HG03378 (cell line): ENCODE results near the gene DMAP1.

Experiments
- ATAC-seq: cut with Tn5 transposase; IDR thresholded peaks from one replicate; pipeline ENCODE4 v1.9.1; 2021; ENCODE audit warnings: mild to moderate bottlenecking, moderate library complexity; ENCODE audit not compliant: unreplicated experiment

Gene DMAP1

DNA sequence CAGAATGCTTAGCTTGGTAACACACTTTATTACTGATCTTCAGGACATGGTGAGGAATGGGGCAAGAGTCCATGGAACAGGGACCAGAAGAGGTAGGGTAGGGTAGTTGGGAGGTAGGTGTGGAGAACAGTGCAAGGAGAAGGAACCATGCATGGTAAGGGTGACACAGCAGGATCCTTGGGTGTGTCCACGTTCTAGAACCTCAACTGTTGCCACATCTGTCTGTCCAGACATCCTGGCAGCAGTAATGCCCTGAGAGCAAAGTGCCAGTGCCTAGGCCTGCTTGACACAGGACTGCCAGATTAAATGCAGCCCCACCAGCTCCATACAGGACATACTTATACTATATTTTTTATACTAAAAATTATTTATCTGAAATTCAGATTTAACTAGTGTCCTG is 13.9 kb downstream of the DMAP1 start:
- no peak for ATAC-seq

DNA sequence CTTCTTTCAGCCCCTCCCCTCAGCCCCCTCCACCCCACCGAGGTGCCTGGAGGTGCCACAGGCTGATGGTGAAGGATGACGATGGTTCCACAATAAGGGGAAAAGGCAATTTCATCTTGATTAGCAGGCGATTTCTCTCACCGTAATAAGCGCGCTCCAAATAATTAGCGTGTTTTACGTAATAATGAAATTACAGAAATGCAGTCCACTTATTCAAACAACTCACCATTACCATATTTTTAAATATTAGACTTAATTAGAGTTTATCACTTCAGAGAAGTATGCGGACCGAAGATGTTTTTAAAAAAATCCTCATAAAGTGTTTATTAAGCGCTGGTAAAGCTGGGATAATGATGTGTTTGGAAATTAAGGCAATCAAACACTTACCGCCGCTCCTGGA is 14.9 kb downstream of the DMAP1 start:
- ATAC-seq, result no peak

DNA sequence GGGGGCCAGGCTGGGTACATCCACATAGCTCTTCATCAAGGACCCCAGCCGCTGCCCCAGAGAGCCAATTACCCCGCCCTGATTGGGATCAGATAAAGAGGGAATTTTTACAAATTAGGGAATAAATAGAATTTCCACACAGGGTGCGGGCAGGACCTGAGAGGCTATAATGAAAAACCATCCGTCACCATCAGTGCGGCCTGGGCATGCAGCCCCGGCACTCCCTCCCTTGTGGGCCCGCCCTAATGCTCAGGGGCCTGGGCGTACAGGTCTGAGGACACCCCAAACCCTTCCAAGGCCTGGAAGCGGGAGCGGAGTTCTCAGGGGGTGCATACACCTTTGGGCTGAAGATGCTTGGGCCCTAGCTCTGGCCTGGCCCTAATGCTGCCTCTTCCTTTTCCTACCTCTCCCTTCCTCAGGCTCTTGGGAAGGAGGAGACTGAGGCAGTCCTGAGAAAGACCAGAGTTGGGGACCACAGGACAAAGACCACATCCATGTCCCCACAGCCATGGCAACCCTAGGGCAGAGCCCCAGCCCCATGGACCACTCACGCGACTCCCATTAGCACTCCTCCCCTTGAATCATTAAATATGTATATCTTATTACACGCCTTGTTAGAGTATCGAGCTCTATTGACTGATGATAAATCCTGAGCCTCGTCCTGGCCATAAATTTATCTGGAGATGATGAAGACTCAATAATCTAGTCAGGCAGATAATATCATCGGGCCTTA is 16.3 kb downstream of the DMAP1 start:
- ATAC-seq, result no peak

DNA sequence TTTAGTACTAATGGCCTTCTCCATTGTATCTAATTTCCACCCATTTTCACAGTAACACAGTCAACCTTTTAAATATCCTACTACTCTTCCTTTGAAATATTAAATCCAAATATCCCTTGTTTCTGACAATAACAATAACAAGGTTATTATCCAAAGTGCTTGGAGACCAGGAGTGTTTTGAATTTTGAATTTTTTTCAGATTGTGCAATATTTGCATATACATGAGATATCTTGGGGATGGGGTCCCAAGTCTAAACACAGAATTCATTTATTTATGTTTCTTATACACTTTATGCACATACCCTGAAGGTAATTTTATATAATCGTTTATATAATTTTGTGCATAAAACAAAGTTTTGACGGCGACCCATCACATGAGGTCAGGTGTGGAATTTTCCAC is 17.5 kb downstream of the DMAP1 start:
- ATAC-seq, result no peak

DNA sequence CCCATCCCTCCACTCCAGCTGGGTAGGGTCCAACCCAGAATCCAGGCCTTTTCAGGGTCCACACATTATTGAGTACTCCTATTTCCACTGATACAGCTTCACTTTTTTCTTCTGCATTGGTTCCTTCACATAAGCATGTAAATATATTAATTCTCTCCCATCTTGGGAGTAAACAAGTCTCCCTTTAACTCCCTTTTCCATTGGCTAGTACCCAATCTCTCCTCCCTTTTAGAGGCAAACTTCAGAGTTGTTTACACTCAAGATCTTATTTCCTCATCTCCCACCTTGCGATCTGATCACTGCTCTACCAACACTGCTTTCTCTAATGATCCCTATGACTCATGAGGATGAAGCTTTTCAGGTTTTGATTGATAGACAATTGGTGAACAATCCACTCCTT is 20.3 kb downstream of the DMAP1 start:
- ATAC-seq, result no peak

DNA sequence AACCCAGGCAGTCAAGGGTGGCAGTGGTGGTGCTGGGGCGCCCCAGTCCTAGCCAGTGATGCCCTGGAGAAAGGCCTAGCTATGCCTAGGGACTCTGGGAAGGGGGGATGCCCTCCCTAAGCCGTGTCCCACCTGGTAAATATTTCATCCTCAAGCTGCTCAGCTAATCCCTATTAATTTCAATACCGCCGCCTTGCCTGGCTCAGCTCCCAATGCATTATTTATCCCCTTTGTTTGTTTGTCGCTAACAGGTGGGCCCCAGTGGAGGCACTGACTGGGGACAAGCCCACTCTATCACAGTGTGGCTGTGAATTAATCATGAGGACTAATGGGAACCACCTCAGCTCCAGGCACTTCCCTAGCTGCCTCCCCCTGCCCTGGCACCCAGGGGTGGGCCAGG is 22.5 kb downstream of the DMAP1 start:
- no peak for ATAC-seq

DNA sequence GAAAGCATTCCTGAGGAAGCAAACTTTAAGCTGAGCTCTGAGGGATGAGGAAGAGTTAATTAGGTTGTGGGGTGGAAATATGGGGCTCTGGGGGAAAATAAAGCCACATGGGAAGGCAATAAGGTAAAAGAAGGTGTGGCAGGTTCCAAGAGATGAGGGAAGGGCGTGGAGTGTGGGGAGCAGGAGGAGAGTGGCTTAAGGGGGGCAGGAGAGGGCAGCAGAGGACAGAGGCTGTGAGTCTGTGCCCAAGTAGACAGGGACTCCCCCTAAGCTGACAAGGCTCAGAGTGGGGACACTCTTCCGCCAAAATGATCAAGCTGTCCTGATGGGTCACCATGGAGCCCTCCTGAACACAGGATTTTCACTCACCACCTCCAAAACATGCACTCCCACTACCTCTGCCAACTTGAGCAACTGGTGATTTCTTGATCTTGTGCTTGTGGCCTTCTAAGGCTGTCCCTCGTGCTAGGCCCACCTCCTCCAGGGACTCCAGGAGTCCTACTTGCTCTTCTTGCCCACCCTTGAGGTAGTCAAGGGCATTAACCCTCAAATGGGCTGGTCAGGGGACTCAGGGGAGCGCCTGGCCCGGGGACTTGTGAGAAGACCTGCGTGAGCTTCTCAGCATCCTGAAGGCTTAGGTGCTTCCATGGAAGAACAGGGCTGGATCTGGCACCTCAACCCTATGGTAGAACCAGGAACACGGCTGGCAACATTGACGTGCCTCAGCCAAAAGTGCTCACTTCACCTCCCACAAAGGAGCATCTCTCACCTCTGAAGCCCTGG is 23.4 kb downstream of the DMAP1 start:
- ATAC-seq, result no peak

DNA sequence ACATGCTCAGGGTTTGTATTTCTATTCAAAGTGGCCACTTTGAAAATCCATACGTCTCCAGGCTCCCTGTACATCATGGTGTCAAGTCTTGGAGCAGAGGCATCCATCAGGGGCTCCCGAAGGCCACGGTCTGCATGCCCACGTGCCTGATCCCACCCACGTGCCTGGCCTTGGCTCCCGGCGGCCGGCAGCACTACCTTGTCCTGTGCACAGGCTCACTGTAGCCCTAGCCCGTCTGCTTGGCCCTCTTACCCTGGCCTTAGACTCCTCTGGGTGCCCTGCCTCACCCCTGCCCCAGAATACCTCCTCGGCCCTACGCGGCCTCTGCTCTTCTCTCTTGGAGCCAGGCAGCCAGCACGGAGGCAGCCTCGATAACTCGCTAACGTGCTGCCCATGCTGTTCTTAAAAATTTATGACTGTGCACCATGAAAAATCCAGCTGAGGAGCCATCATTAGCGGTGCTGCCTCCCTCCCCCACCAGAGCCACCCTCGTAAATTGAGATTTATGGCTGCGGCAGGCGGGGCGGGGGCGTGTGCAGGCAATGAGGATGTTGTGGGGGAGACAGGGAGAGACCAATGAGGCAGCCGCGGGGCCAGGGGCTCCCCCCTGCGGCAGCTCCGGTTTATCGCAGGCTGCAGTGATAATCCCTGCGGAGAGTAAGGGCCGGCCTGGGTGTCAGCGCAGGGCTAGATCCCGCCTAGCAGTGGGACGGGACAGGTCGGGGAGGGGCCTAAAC is 24.6 kb downstream of the DMAP1 start:
- no peak for ATAC-seq

DNA sequence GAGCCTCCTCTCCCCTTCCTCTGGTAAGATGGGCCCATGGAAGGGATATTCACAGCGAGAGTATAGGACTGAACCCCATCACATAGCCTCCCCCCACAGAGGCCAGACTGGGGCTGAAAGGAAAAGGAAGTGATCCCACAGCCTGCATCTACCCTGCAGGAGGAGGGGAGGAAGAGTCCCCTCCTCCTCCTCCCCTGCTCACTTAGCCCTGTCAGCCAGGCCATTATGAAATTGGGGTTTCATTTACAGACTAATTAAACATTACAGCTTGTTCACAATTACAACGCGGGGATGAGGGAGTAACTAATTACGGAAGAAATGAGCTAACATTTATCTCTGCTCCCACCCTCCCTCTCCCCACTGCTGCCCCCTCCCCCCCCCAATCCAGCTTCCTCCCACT is 25.4 kb downstream of the DMAP1 start:
- ATAC-seq, result no peak

DNA sequence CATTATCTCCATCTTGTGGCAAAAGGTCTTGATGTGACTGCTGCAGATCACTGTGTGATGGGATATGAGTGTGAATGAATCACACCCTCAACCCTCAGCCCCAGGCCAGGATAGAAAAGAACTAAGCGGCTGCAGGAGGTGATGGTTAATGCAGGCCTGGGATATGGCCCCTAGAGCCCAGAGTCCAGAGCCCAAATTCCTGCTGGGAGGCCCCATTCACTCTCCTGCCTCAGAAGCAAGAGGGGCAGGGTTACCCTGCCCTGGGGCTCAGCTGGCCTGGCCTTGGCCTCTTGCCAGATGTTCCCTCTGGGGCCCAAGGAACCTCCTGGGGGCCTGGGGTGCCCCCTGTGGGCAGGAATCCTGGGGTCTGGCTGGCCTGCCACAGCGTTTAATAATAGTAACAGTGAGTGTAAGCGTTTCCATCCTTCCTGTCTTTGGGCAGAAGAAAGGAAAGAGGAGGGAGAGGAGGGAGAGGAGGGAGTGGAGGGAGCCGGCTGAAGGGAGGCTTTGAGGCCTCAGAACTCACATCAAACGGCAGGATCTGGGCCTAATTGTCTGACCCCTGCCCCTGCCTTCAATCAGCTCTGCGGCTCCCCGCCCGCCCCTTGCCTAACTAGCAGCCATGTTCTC is 26.2 kb downstream of the DMAP1 start:
- no peak for ATAC-seq

DNA sequence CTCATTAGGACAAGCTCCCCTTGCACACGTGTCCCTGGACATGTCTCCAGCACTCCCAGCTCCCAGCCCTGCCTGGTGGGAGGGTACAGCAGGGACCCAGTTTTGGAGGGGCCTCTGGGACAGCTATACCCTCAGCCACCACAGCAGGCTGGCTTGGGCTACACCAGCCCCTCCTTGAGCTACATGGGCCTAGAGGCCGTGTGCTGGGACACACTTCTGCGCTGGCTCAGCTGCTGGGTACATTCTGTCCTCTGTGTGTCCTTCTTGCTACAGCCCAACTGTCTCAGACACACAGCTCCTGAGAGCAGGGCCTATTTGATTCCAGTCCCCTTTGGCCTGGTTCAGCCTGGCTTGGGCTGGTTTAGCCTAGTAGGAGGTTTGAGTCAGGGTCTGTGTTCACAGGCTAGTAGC is 26.7 kb downstream of the DMAP1 start:
- ATAC-seq, result no peak

DNA sequence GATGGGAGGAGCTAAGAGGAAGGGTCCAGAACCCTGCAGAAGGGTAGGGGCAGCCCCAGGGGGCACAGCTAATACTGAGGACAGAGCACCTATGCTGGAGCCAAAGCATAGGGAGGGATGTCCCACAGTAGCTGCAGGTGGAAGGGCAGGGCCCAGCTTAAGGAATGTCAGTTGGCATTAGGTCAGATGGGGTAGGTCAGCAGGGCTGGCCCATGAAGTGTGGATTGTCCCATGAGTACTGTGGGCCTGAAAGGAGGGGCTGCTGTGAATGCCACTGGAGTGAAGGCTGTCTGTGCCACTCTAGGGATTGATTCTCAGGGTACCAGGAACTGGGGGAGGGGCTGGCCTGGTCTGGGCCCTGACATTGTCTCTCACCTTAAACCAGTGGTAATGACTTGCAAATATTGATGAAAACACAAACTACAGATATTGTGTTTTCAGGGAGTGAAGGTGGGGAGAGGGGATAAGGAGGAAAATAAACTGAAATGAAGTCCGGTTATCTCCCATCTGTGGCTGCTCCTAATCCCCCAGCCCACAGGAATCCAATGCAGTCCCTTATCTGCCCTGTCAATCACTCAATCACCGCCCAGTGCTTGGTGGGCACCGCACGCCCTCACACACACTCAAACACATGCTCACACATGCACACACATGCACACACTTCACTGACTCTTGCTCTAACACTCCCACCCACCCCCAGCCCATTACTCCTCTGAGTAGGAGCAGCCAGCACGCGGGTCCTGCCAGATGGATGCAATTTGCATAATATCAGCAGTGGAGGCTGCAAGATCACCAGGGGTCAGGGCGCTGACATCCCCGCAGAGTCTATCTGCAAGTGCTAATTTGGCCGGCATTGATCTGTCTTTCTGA is 27.8 kb downstream of the DMAP1 start:
- no peak for ATAC-seq

DNA sequence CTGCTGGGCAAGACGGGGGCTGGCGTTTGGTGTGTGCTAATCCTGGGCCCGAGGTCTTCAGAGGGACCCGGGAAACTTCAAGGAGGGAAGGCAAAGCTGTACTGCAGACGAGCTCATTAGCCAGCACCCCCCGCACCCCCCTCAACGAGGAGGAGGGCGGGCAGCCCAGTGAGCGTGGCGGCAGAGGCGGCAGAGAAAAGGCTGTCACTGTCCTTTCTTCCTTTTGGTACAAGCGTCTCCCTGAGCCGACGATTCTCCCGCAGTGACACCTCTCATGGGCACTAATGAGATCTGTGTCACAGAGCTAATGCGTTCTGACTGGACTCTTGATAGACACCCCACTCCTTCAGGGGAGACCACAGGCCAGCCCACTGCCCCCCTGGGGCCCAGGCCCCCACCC is 29.5 kb downstream of the DMAP1 start:
- ATAC-seq, result no peak

DNA sequence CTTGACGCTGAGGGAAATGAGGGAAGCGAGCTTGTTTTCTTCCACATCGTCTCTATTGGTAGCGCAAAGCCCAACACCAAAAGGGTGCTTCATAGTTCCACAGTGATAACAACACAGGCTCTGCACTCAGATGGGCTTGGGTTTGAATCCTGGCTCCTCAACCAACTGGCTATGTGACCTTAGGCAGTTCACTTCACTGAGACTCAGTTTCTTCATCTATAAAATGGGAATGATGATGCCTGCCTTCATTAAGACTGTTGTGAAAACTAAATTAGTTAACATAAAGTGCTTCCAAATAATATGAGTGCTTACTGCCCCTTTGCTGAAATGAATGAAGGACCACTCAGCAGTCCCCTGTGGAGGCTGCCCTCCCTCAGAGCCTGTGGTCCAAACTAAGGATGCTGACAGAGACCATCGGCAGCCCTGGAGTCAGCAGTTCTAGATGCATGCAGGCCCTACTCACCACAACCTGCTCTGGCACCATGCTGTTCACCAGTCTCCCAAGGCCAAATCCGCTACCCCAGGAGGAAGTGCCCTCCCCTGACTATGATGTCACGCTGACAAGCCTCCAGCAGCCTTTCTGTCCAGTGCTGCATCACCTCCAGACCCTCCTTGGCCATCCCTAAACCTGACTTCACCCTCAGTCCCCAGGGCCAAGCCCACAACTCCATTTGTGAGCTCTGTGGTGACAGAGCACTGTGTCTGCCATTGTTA is 30.7 kb downstream of the DMAP1 start:
- no peak for ATAC-seq

DNA sequence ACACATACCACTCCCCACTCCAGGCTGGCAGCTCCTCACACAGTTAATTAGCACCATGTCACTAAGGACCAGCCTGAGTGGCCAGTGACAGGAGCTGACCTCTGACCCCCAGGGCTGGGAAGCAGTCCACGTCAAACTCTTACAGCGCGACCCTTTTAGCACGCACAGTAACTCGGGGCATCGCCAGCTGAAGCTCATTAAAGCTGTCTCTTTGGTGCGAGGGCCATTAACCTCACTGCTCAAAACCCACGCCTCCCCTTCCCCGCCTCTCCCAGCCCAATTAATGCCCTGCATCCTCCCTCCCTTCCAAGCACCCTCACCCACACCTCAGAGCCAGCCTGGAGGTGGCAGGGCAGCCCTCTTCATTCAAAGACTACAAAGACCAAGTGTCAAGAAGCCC is 31.7 kb downstream of the DMAP1 start:
- ATAC-seq, result no peak

DNA sequence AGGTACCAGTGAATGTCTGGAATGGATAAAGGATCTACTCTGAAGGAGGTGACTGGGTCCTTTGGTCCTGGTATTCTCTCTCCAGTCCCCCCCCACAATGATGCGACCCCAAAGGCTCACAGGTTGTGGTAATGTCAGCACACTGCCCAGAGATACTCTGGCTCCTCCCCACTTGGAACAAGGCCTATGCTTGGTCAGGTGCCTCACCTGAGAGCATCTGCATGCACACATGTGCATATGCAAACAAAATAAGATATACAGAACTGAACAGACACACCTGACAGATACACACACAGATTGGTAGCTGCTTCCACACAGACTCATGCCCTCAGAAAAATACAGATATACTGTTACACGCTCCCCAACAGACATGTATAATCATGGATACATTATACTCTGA is 33.5 kb downstream of the DMAP1 start:
- ATAC-seq, result no peak

DNA sequence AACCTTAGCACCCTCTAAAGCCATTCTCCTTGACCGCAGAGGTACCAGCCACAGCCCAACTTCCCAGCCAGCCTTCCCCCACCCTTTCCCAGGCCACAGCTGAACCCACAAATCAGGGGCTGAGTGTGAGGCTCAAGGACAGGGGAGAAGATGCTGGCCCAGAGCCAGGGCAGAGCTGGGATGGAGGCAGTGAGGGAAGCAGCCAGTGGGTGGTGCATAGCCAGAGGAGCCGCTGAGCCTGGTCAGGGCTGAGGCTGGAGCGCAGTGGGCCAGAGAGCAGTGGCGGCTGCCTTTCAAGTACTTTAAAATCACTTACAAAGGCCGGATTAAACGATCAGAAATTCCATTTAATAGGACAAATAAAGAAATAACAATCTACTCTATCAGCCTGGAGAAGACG is 36.3 kb downstream of the DMAP1 start:
- ATAC-seq, result no peak

DNA sequence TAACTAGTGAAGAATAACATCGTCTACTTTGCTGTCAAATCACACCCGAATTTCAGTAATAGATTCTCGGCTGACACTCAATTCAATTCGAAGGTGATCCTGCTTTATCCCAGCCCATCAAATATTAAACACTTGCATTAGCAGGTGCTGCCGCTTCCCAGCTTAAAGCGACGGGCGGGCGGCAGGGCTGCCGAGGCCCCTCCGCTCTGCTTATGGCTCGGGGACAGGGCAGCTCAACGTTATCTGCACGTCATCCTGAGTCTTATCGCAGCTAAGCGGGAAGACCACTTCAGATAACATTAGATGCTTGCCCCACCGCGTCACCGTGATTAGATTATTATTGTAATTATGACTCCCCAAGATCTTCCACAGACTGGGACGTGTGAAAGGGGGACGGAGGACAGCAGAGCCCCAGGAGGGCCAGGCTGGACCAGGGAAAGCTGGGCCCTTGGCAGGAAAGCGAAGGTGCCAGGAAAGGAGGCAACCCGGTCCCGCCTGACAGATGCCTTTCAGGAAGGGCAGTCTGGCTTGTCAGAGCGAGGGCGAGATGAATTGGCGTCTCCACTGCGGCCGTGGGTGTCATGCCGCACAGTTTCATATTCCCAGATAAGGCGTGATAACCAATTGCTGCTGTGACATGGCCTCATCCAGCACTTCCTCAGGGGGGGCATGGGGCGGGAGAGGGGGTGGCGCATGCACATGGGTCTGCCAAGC is 37.0 kb downstream of the DMAP1 start:
- ATAC-seq, result no peak

DNA sequence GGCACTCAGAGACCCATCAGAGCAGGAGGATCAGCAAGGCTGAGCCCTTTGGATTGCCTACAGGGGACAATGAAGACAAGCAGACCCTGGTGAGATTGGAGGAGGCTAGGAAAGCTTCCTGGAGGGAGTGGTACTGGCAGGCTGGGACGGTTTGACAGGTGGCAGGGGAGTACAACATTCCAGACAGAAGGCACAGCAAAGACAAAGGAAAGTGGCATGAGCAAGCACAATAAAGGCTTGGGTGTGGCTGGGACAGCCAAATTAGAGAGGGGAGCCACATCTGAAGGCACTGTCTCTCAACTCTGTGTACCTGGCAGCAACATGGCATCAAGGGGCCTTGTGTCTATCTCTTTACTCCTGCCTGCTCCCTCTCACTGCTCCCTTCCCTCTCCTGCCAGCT is 38.2 kb downstream of the DMAP1 start:
- ATAC-seq, result no peak
